ENCODE data around the gene NELL2.

DNA sequence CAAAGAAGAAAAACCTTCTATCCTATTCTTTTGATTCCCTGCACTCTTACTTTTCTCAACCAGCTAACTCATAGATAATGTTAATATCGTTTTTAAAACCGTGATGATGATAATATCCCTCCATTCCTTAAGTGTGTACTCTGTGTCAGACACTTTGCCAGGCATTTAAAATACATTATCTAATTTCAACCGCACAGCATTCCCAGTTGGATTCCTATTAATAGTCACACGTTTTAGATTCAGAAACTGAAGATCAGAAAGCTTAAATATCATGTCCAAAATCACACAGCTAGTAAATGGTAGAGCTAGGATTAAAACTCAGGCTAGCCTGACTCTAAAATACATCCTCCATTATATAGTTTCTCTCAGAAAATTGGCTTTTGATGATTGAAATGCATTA is 366.0 kb downstream of the NELL2 start:
- TF ChIP-seq POLR2A (IDR thresholded peaks at IDR 0.05; ENCODE audit: low read length): no peak
- TF ChIP-seq GATA1 (IDR thresholded peaks at IDR 0.05; ENCODE audit: low read depth, low read length): no peak

All from erythroblast (primary cell).